ENCODE measurements around the gene HDHD5.

DNA sequence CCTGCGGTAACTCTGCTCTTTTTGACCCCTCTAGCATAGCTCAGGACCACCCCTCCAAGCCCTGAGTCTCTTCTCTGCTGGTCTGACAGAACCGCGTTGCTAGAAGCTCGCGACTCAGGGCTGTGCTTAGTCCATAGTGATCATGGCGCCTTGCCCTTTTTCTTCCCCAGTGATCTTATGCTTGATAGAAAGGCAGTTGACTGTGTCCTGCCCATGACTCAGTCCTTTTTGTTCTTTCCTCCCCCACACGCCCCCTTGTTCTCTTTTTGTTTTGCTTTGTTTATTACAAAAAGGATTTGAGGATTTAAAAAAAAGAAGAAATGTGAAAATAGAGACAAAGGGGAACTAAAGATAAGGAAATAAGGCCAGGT lies 56.8 kb downstream of the HDHD5 start:
- TF ChIP-seq, protein P1, sequence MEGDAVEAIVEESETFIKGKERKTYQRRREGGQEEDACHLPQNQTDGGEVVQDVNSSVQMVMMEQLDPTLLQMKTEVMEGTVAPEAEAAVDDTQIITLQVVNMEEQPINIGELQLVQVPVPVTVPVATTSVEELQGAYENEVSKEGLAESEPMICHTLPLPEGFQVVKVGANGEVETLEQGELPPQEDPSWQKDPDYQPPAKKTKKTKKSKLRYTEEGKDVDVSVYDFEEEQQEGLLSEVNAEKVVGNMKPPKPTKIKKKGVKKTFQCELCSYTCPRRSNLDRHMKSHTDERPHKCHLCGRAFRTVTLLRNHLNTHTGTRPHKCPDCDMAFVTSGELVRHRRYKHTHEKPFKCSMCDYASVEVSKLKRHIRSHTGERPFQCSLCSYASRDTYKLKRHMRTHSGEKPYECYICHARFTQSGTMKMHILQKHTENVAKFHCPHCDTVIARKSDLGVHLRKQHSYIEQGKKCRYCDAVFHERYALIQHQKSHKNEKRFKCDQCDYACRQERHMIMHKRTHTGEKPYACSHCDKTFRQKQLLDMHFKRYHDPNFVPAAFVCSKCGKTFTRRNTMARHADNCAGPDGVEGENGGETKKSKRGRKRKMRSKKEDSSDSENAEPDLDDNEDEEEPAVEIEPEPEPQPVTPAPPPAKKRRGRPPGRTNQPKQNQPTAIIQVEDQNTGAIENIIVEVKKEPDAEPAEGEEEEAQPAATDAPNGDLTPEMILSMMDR (IDR thresholded peaks at IDR 0.05; ENCODE audit: low read depth, low read length, missing input control) = no peak
- TF ChIP-seq SP1 (IDR thresholded peaks at IDR 0.05) = no peak
- TF ChIP-seq, protein P2, sequence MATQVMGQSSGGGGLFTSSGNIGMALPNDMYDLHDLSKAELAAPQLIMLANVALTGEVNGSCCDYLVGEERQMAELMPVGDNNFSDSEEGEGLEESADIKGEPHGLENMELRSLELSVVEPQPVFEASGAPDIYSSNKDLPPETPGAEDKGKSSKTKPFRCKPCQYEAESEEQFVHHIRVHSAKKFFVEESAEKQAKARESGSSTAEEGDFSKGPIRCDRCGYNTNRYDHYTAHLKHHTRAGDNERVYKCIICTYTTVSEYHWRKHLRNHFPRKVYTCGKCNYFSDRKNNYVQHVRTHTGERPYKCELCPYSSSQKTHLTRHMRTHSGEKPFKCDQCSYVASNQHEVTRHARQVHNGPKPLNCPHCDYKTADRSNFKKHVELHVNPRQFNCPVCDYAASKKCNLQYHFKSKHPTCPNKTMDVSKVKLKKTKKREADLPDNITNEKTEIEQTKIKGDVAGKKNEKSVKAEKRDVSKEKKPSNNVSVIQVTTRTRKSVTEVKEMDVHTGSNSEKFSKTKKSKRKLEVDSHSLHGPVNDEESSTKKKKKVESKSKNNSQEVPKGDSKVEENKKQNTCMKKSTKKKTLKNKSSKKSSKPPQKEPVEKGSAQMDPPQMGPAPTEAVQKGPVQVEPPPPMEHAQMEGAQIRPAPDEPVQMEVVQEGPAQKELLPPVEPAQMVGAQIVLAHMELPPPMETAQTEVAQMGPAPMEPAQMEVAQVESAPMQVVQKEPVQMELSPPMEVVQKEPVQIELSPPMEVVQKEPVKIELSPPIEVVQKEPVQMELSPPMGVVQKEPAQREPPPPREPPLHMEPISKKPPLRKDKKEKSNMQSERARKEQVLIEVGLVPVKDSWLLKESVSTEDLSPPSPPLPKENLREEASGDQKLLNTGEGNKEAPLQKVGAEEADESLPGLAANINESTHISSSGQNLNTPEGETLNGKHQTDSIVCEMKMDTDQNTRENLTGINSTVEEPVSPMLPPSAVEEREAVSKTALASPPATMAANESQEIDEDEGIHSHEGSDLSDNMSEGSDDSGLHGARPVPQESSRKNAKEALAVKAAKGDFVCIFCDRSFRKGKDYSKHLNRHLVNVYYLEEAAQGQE (IDR thresholded peaks at IDR 0.05) = no peak

Measured in liver (tissue), 3 donors.